GM19240 (cell line): ENCODE measurements around the gene SLC51B.
"Not testable (repeated sequence)": the region's sequence is repeated elsewhere in the genome, so short reads cannot be mapped to it uniquely, and the experiment has no call there.

Experiments used
- DNase-seq: peaks from one replicate; pipeline ENCODE4 v3.0.0; 2011; ENCODE audit warnings: low spot score; ENCODE audit not compliant: insufficient read length

SLC51B gene

GRCh38 chr15:65044724-65045481, at the start of gene SLC51B:
SLC51B (plus strand) TSS chr15:65045387; CDS start chr15:65050005, 4,618 bp downstream.
- no peak for DNase-seq

GRCh38 chr15:64997066-64997465, 48.1 kb upstream of the SLC51B start:
- no peak for DNase-seq

GRCh38 chr15:64997745-64998375, 47.3 kb upstream of the SLC51B start:
- no peak for DNase-seq

GRCh38 chr15:65004993-65005392, 40.2 kb upstream of the SLC51B start:
- no peak for DNase-seq

- no peak for DNase-seq
These were observed 38.3 kb upstream of the SLC51B start for GRCh38 chr15:65006876-65007275.

GRCh38 chr15:65008983-65009382, 36.2 kb upstream of the SLC51B start:
- DNase-seq, result no peak

GRCh38 chr15:65011198-65011597, 34.0 kb upstream of the SLC51B start:
- DNase-seq, result not testable (repeated sequence)

- no peak for DNase-seq
These were observed 24.8 kb upstream of the SLC51B start for GRCh38 chr15:65020419-65020818.

- DNase-seq, result no peak
These were observed 23.7 kb upstream of the SLC51B start for GRCh38 chr15:65021488-65021887.

GRCh38 chr15:65026756-65027155, 18.4 kb upstream of the SLC51B start:
- no peak for DNase-seq

GRCh38 chr15:65027593-65027992, 17.6 kb upstream of the SLC51B start:
- DNase-seq, result no peak

- DNase-seq, result no peak
These were observed 16.8 kb upstream of the SLC51B start for GRCh38 chr15:65028338-65028737.

- DNase-seq, result peak; percentile 90
These were observed 16.1 kb upstream of the SLC51B start, which contains the start of gene MTFMT for GRCh38 chr15:65028921-65029735. MTFMT (minus strand) TSS chr15:65029639; CDS start chr15:65029613, 26 bp downstream.

- DNase-seq, result no peak
These were observed 15.4 kb upstream of the SLC51B start for GRCh38 chr15:65029736-65030208.

GRCh38 chr15:65032801-65033537, 12.2 kb upstream of the SLC51B start:
- DNase-seq, result no peak

- no peak for DNase-seq
These were observed 11.4 kb upstream of the SLC51B start for GRCh38 chr15:65033659-65034269.

- DNase-seq, result no peak
These were observed 10.5 kb upstream of the SLC51B start for GRCh38 chr15:65034719-65035118.

- DNase-seq, result no peak
These were observed 7.9 kb upstream of the SLC51B start for GRCh38 chr15:65037309-65037708.

- no peak for DNase-seq
These were observed 6.8 kb upstream of the SLC51B start for GRCh38 chr15:65038428-65038827.

- DNase-seq, result no peak
These were observed 6.4 kb upstream of the SLC51B start for GRCh38 chr15:65038836-65039235.

GRCh38 chr15:65040461-65040860, 4.7 kb upstream of the SLC51B start:
- DNase-seq, result no peak
